Natural killer cell treated with Interleukin-12 subunit alpha and Interleukin-12 subunit beta and Interleukin-15 and Interleukin-18, amount 100 ng/mL, for 72 hours (primary cell): ENCODE results near the gene ARHGAP18. TPM values are rescaled to one million over a fixed set of nuclear protein-coding genes. Genes with fewer than 3 reads are reported as not detected.

Experiments used
- ATAC-seq, 2 donors: fragments of 150-1000 bp; cut with Tn5 transposase in 1 of 2; sonication (Bioruptor Pico), chemical (Tn5 transposase) in 1 of 2; 2 replicates each; pipeline ENCODE4 v1.10.0; 2021
- DNase-seq: peaks from one replicate; pipeline ENCODE4 v3.0.0; 2022; ENCODE audit warnings: low spot score
- H3K27ac Mint-ChIP-seq, 2 donors: 1 replicate in 1 of 2; 2 replicates in 1 of 2; pipeline ENCODE4 v1.8.0; 2022; ENCODE audit warnings: mixed read lengths in 2 of 2, mild to moderate bottlenecking in 1 of 2, moderate library complexity in 1 of 2
- H3K27me3 Mint-ChIP-seq, 2 donors: 1 replicate in 1 of 2; 2 replicates in 1 of 2; pipeline ENCODE4 v1.8.0; 2022; ENCODE audit warnings: mixed read lengths in 2 of 2
- H3K36me3 Mint-ChIP-seq: one replicate; pipeline ENCODE4 v1.8.0; 2022; ENCODE audit warnings: mixed read lengths
- H3K4me1 Mint-ChIP-seq, 2 donors: 1 replicate in 1 of 2; 2 replicates in 1 of 2; pipeline ENCODE4 v1.8.0; 2022; ENCODE audit warnings: low read depth in 2 of 2, mixed read lengths in 2 of 2, mild to moderate bottlenecking in 1 of 2
- H3K4me3 Mint-ChIP-seq: one replicate; pipeline ENCODE4 v1.8.0; 2022; ENCODE audit warnings: mixed read lengths
- H3K9me3 Mint-ChIP-seq: 2 replicates; pipeline ENCODE4 v1.8.0; 2022; ENCODE audit warnings: mixed read lengths
- total RNA-seq, 2 donors: library from RNA; stranded (reverse); gene quantifications; one replicate each; pipeline ENCODE4 v1.2.3, GENCODE V29; 2022

ARHGAP18 gene
- total RNA-seq, 2 donors from 2014 or later: 10.4 to 14.3 TPM

DNA sequence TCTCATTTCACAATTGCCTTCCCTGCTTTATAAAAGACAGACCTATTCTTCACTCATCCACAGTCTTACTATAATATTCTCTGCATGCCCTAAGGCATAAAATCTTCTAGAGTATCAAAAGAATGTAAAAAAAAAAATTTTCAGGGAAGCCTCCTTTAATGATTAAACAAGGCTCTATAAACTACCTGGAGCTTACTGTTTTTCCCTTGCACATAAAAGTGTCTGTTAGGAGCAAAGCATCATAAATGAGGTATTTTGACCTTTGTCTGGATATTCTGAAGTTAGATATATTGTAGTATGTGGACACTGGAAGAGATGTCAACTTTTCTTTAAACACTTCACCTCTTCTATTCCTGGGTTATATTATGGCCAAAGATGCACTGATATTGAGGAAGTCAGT lies 97.5 kb downstream of the ARHGAP18 start:
- DNase-seq (no peak), ATAC-seq (no peak)
- Mint-ChIP-seq H3K4me1 (no peaks in the 10 kb centered on the region), H3K4me3 (no peak overlapping the region), H3K36me3 (peaks cover 1% of the 10 kb centered on the region), H3K27me3 (no peaks in the 10 kb centered on the region), H3K9me3 (no peaks in the 10 kb centered on the region), H3K27ac (no peak overlapping the region)

DNA sequence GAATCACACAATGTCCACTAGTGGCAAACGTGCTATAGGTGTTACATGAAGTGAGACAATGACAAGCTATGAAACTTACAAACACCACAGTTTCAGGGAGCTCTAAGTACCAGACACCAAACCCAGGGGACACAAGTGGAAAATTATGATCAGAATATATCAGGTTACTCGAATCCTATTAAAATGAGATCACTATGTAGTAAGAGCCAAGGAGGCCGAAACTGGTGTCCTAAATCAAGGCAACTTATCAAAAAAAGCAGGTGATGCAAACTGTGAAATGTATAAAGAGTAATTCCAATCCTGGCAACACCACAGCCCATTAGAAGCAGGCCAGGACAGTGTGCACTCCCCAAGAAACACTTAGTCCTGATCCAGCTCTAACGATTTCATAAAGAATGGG lies 100.3 kb downstream of the ARHGAP18 start:
- Mint-ChIP-seq H3K4me1 (no peaks in the 10 kb centered on the region), H3K27ac (no peak overlapping the region), H3K36me3 (peaks cover 4% of the 10 kb centered on the region), H3K4me3 (no peak overlapping the region), H3K27me3 (no peaks in the 10 kb centered on the region), H3K9me3 (no peaks in the 10 kb centered on the region)
- ATAC-seq (no peak), DNase-seq (no peak)

DNA sequence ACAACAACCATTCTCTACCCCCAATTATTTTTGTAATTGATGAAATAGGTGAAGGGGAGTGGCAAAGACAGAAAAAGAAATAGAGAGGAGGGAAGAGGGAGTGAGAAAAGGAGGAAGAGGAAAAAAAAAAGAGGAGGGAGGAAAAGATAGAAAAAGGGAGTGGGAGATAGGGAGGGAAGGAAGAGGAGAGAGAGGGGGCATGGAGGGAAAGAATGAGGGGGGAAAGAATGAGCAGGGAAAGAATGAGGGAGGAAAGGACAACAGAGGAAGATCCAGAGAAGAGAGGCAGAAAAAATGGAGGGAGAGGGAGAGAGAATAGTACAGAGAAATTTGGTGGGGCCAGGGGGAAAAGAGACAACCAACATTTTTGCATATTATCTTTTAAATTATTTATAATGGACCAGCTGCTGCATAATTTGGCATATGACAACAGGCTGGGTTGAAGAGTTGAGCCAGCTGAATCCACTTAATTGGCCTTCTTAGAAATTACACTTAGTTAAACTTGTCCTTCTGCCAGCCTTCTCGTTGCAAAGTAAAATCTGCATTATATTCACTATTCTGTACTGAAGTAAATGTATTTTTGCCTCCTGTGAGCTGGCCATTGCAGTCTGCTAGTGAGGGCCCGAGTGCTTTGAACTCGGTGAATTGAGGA lies 101.0 kb downstream of the ARHGAP18 start:
- peaks cover 4% of the 10 kb centered on the region for H3K36me3 Mint-ChIP-seq
- no peak overlapping the region for H3K4me3 Mint-ChIP-seq
- DNase-seq (no peak), ATAC-seq (no peak)
- no peaks in the 10 kb centered on the region for H3K27me3 Mint-ChIP-seq
- H3K4me1 Mint-ChIP-seq: no peaks in the 10 kb centered on the region
- no peaks in the 10 kb centered on the region for H3K9me3 Mint-ChIP-seq
- no peak overlapping the region for H3K27ac Mint-ChIP-seq

DNA sequence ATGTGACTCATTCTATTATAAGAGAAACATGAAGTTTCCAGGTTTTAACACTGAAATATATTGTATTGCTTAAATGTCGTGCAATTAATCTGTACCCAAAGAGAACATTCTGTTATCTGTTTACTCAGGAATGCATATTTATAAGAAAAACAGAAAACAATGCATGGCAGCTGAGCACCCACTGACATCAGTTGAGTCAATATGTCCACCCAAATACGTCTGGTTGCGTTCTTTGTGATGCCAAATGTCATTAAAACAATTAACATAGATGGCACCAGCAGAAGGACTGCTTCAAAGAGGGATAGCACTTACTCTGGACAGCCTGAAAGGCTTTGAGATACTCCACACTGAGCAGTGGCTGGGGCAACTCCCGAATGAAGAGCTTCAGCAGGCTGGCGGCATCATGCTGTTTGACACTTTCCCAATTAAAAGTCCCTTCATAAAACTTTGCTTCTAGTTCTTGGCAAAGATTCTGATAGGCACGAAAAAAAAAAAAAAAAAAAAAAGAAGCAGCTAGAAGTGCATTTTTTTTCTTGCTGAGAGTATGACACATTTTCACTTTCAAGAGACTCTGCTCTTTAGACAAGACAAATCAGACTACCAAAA lies 102.3 kb downstream of the ARHGAP18 start:
- H3K9me3 Mint-ChIP-seq: no peaks in the 10 kb centered on the region
- H3K27ac Mint-ChIP-seq: no peak overlapping the region
- DNase-seq: no peak
- H3K4me3 Mint-ChIP-seq: no peak overlapping the region
- no peak for ATAC-seq
- H3K36me3 Mint-ChIP-seq: peaks cover 4% of the 10 kb centered on the region
- no peaks in the 10 kb centered on the region for H3K27me3 Mint-ChIP-seq
- H3K4me1 Mint-ChIP-seq: no peaks in the 10 kb centered on the region

DNA sequence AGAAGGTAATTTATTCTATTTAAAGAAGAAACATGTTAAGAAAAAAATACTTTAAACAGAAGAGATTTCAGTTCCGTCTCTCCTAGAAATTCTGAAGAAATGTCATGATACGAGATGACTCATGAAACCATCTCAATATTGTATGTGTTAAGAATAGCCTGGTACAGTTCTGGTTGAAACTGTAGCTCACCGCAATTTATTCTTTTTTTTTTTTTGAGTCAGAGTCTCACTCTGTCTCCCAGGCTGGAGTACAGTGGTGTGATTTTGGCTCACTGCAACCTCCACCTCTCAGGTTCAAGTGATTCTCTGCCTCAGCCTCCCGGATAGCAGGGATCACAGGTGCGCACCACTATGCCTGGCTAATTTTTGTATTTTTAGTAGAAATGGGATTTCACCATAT lies 103.3 kb downstream of the ARHGAP18 start:
- DNase-seq: no peak
- Mint-ChIP-seq H3K4me3 (no peak overlapping the region), H3K36me3 (peaks cover 4% of the 10 kb centered on the region), H3K27ac (no peak overlapping the region), H3K27me3 (no peaks in the 10 kb centered on the region), H3K4me1 (no peaks in the 10 kb centered on the region), H3K9me3 (no peaks in the 10 kb centered on the region)
- ATAC-seq: peak in 1 of 2 donors; percentile 83

DNA sequence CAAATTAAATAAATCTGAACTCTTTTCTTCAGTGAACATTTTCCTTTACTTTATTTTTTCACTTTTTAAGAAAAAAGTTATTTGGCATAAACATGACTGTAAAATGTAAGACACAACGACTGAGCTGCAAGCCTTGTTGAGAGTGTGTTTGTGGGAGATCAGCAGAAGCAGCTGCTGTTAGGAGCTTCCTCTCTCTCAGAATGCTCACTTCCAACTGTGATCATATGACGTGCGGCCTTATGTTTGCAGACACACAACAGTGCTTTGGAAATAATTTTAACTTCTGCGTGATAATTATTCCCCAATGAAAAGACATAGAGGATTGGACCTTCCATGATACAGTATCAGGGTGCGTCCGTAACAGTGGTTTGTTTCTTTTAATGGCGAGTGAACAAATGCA lies 104.0 kb downstream of the ARHGAP18 start:
- Mint-ChIP-seq H3K4me3 (no peak overlapping the region), H3K27me3 (no peaks in the 10 kb centered on the region), H3K9me3 (no peaks in the 10 kb centered on the region), H3K36me3 (peaks cover 4% of the 10 kb centered on the region), H3K27ac (no peak overlapping the region), H3K4me1 (no peaks in the 10 kb centered on the region)
- DNase-seq: no peak
- ATAC-seq: no peak

DNA sequence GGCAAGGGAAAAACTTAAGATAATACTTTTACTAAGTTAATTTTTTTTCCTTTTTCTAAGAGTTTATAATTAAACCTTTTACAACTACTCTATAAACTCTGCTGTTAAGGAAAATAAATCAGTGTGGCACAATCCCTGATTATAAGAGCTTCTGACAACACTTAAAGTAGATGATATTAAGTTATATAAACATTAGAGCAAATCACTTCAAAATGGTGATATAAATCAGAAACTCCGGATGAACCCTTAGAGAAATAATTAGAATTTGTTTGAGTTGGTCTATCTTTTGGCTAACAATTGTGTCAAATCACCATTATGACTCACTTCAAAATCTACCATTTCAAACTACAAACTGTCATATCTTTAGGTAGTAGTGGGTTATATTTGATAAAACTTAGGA lies 104.9 kb downstream of the ARHGAP18 start:
- no peak overlapping the region for H3K4me3 Mint-ChIP-seq
- no peaks in the 10 kb centered on the region for H3K4me1 Mint-ChIP-seq
- no peaks in the 10 kb centered on the region for H3K9me3 Mint-ChIP-seq
- peaks cover 4% of the 10 kb centered on the region for H3K36me3 Mint-ChIP-seq
- ATAC-seq (no peak), DNase-seq (no peak)
- no peak overlapping the region for H3K27ac Mint-ChIP-seq
- no peaks in the 10 kb centered on the region for H3K27me3 Mint-ChIP-seq

DNA sequence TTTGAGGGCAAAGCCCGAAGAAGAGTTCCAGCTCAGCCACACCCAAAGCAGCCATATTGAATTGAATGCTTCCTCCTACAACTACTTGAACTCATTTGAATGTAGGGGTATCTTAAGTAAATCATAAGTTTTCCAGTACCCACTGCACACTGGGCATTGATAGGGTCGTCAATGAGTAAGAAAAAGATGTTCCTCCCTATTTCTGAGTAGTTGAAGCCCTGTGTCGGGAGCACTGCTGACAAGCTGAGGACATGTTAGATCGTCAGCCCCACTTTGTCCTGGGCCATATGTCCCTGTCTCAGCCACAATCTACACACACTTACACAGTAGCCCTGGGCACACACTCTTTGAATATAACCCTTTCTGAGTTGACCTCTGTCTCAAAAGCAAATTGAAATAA lies 105.7 kb downstream of the ARHGAP18 start:
- Mint-ChIP-seq H3K36me3 (peaks cover 4% of the 10 kb centered on the region), H3K4me3 (no peak overlapping the region), H3K9me3 (no peaks in the 10 kb centered on the region), H3K27me3 (no peaks in the 10 kb centered on the region), H3K27ac (no peak overlapping the region), H3K4me1 (no peaks in the 10 kb centered on the region)
- DNase-seq (no peak), ATAC-seq (no peak)

DNA sequence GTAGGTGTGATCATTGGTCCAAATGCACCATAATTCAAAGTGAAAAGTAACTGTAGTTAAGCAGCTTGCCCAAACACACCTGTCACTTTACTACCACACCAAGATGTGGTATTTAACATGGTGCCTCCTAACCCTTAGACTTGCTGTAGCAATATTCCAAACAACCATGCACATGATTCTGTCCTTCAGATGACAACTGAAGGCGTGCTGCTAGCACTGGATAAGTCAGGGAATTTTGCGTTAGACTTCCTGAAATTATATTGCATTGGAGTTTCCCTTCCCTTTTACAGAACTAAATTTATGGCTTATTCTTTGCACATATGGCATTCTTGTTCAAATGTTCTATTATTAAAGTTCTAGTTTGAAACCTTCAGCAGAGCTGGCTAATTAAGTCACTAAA lies 106.2 kb downstream of the ARHGAP18 start:
- Mint-ChIP-seq H3K9me3 (no peaks in the 10 kb centered on the region), H3K27me3 (no peaks in the 10 kb centered on the region), H3K27ac (no peak overlapping the region), H3K4me1 (no peaks in the 10 kb centered on the region), H3K4me3 (no peak overlapping the region), H3K36me3 (peaks cover 4% of the 10 kb centered on the region)
- DNase-seq (no peak), ATAC-seq (no peak)

DNA sequence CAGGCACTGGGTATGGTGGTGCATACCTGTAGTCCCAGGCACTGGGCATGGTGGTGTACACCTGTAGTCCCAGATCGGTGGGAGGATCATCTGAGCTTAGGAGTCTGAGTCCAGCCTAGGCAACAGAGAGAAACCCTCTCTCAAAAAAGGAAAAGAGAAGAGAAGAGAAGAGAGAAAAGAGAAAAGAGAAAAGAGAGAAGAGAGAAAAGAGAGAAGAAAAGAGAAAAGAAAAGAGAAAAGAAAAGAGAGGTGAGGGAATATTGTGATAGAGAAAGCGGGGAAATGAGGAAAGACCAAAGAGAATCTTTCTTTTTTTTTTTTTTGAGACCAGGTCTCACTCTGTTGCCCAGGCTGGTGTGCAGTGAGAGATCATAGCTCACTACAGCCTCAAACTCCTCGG lies 108.7 kb downstream of the ARHGAP18 start:
- no peaks in the 10 kb centered on the region for H3K9me3 Mint-ChIP-seq
- ATAC-seq (no peak), DNase-seq (no peak)
- no peaks in the 10 kb centered on the region for H3K27me3 Mint-ChIP-seq
- H3K4me1 Mint-ChIP-seq: no peaks in the 10 kb centered on the region
- H3K36me3 Mint-ChIP-seq: no peaks in the 10 kb centered on the region
- H3K4me3 Mint-ChIP-seq: no peak overlapping the region
- no peak overlapping the region for H3K27ac Mint-ChIP-seq

DNA sequence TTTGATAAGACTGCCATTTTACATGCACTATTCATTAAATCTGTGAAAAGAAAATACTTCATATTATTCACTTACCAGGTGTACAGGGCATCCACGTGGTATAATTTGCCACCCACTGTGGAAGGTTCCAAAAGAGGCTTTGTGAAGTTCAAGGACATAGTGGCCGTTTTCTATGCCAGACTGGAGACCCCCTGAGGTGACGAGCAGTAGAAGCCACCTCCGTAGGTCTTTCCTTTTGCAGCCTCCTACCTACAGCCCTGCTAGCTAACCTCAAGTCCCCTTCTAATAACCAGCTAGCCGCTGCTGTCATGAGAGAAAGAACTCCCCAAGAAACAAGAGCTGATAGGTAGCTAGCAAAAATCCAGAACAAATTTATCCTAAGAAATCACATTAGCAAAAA lies 110.5 kb downstream of the ARHGAP18 start:
- no peak for ATAC-seq
- H3K27ac Mint-ChIP-seq: no peak overlapping the region

DNA sequence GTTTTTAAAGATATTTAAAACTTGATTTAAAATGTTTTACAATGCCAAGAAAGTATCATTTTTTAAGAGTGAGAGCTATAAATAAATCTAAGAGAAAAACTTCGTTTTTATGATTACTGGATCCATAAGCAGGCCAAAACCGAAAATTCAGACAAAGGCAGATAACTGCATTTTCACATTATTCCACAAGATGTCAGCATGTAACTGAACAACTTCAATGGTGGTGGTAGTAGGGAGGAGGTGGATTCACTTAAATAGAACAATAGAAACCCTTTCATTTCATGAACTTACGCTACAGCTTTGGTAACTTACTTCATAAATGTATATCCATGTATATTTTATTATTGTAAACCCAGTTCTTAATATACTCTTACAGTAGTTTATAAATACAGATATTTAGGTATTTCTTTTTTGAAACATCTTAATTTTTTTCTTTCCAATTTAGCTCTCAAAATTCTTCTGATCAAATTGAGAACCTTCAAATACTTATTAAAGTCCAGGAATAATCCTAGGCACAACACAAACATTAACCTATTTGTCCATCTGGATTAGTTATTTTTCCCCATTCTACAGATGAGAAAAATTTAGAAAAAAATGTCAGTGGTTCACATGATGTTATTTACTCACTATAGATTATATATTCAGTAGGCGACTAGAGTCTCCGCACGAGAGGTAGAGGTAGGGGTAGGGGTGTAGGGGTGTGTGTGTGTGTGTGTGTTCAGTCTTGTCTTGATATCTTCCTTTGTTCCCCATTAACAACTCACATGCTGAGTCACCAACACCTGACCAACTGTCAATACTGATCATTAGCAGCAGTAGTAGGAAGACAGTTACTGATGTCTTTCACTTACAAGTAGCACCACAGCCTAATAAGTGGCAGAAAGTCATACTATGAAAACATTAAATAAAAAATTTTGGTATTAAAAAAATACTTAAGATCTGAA lies 111.5 kb downstream of the ARHGAP18 start:
- DNase-seq (no peak), ATAC-seq (peak in 1 of 2 donors; percentile 67)
- no peaks in the 10 kb centered on the region for H3K36me3 Mint-ChIP-seq
- H3K4me3 Mint-ChIP-seq: no peak overlapping the region
- no peaks in the 10 kb centered on the region for H3K4me1 Mint-ChIP-seq
- no peak overlapping the region for H3K27ac Mint-ChIP-seq
- H3K9me3 Mint-ChIP-seq: no peaks in the 10 kb centered on the region
- no peaks in the 10 kb centered on the region for H3K27me3 Mint-ChIP-seq

More for the DNA sequence above, 110.5 kb downstream of the ARHGAP18 start:
- Mint-ChIP-seq H3K36me3 (no peaks in the 10 kb centered on the region), H3K9me3 (no peaks in the 10 kb centered on the region), H3K4me1 (no peaks in the 10 kb centered on the region), H3K4me3 (no peak overlapping the region), H3K27me3 (no peaks in the 10 kb centered on the region)
- DNase-seq: no peak

DNA sequence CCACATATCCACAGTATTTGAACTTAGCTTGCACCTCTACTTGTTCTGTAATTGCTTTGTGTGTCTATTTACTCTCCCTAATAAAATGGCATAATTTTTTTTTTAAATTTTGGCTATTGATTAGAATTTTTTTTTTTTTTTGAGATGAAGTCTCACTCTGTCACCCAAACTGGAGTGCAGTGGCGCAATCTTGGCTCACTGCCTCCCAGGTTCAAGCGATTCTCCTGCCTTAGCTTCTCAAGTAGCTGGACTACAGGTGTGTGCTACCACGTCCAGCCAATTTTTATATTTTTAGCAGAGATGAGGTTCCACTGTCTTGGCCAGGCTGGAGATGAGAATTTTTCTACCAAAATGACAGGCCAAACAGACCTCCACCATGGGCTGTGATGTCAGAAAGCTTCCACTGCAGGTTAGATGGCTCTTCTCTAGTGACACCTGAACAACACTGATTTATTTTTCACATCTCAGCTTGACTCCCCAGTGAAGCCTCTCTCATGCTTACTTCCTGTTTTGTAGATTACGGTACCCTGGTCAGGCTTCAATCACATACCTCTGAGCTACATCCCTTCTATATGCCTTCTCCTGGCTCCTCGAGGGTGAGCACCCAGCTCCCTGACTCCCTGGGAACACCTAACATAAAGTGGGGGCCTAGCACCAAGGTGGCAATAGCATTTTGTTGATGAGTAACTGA lies 112.8 kb downstream of the ARHGAP18 start:
- Mint-ChIP-seq H3K27ac (no peak overlapping the region), H3K4me1 (no peaks in the 10 kb centered on the region), H3K36me3 (no peaks in the 10 kb centered on the region), H3K9me3 (no peaks in the 10 kb centered on the region), H3K27me3 (no peaks in the 10 kb centered on the region), H3K4me3 (no peak overlapping the region)
- ATAC-seq (no peak), DNase-seq (no peak)

DNA sequence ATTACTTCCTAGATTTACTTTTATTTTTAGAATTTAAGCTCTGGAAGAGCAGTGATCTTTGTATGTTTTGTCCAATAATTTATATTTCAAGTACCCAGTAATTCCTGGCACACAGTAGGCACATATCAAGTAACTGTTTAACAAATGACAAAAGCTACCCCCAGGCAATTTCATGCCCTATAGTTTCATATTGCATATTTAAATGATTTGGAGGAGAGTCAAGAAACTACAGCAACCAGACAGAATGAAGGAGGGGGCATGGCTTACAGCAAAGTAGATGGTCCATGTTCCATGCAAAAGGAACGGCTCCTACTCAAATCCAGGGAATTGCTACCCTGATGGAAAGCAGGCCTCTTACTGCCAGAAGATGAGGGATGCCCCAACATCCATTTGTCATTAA lies 113.5 kb downstream of the ARHGAP18 start:
- Mint-ChIP-seq H3K4me3 (no peak overlapping the region), H3K27me3 (no peaks in the 10 kb centered on the region), H3K9me3 (no peaks in the 10 kb centered on the region), H3K4me1 (no peaks in the 10 kb centered on the region), H3K36me3 (no peaks in the 10 kb centered on the region), H3K27ac (no peak overlapping the region)
- no peak for DNase-seq
- no peak for ATAC-seq
